GM21723 (cell line): ENCODE results near the gene SERPIND1.
"Not testable (repeated sequence)": the region's sequence is repeated elsewhere in the genome, so short reads cannot be mapped to it uniquely, and the experiment has no call there.

ENCODE experiments used
- ATAC-seq: cut with Tn5 transposase; IDR thresholded peaks from one replicate; pipeline ENCODE4 v1.9.1; 2021; ENCODE audit warnings: mild to moderate bottlenecking, moderate library complexity; ENCODE audit not compliant: unreplicated experiment

The SERPIND1 gene

GRCh38 chr22:20746431-20747189 lies 27.3 kb upstream of the SERPIND1 start:
- no peak for ATAC-seq

GRCh38 chr22:20747223-20747622 lies 26.7 kb upstream of the SERPIND1 start:
- no peak for ATAC-seq

GRCh38 chr22:20748082-20748481 lies 25.8 kb upstream of the SERPIND1 start:
- ATAC-seq: no peak

GRCh38 chr22:20748731-20749428 lies 25.0 kb upstream of the SERPIND1 start:
- peak; percentile 69 for ATAC-seq

- ATAC-seq: no peak
Measured at GRCh38 chr22:20749453-20749852, 24.5 kb upstream of the SERPIND1 start.

GRCh38 chr22:20750461-20751184 lies 23.3 kb upstream of the SERPIND1 start:
- ATAC-seq: no peak

- no peak for ATAC-seq
Measured at GRCh38 chr22:20751185-20751851, 22.6 kb upstream of the SERPIND1 start.

GRCh38 chr22:20752104-20752741 lies 21.7 kb upstream of the SERPIND1 start:
- no peak for ATAC-seq

- ATAC-seq: no peak
Measured at GRCh38 chr22:20752873-20753272, 21.0 kb upstream of the SERPIND1 start.

GRCh38 chr22:20756846-20757245 lies 17.1 kb upstream of the SERPIND1 start:
- ATAC-seq: no peak

- ATAC-seq: no peak
Measured at GRCh38 chr22:20758688-20759087, 15.2 kb upstream of the SERPIND1 start.

- ATAC-seq: no peak
Measured at GRCh38 chr22:20760084-20760483, 13.8 kb upstream of the SERPIND1 start.

GRCh38 chr22:20761536-20761935 lies 12.4 kb upstream of the SERPIND1 start:
- ATAC-seq: no peak

- no peak for ATAC-seq
Measured at GRCh38 chr22:20762233-20762796, 11.6 kb upstream of the SERPIND1 start.

- ATAC-seq: no peak
Measured at GRCh38 chr22:20763630-20764470, 10.1 kb upstream of the SERPIND1 start.

GRCh38 chr22:20764471-20764720 lies 9.5 kb upstream of the SERPIND1 start:
- ATAC-seq: no peak

- ATAC-seq: no peak
Measured at GRCh38 chr22:20764729-20765128, 9.2 kb upstream of the SERPIND1 start.

- no peak for ATAC-seq
Measured at GRCh38 chr22:20765938-20766337, 8.0 kb upstream of the SERPIND1 start.

GRCh38 chr22:20766530-20766929 lies 7.4 kb upstream of the SERPIND1 start:
- no peak for ATAC-seq

- not testable (repeated sequence) for ATAC-seq
Measured at GRCh38 chr22:20769496-20769826, 4.5 kb upstream of the SERPIND1 start.
